ENCODE results near the gene DUSP11. TPM values are rescaled to one million over a fixed set of nuclear protein-coding genes. Genes with fewer than 3 reads are reported as not detected.
"Not testable (repeated sequence)": the region's sequence is repeated elsewhere in the genome, so short reads cannot be mapped to it uniquely, and the experiment has no call there.

DUSP11 gene
- polyA plus RNA-seq (2013, experiment 1 of 2; ENCODE audit: insufficient read length): 23.4 TPM
- polyA plus RNA-seq (2013, experiment 2 of 2; ENCODE audit: insufficient read length): 24.1 TPM

- DNase-seq: peak; percentile 94
Observed at GRCh38 chr2:73779467-73780236, at the start of gene DUSP11. Gene DUSP11, minus strand, starts transcription at chr2:73780103. Its CDS starts 129 bp downstream, at chr2:73779974.

GRCh38 chr2:73828818-73829570, 49.1 kb upstream of the DUSP11 start, which contains the start of gene STAMBP:
Gene STAMBP, plus strand, starts transcription at chr2:73828961. Its CDS starts 1,896 bp downstream, at chr2:73830857.
- DNase-seq: peak; percentile 96

GRCh38 chr2:73828389-73828817, 48.5 kb upstream of the DUSP11 start:
- no peak for DNase-seq

GRCh38 chr2:73827660-73828388, 47.9 kb upstream of the DUSP11 start:
- DNase-seq: no peak

GRCh38 chr2:73827018-73827417, 47.1 kb upstream of the DUSP11 start:
- peak; percentile 42 for DNase-seq

- DNase-seq: no peak
Observed at GRCh38 chr2:73825408-73825807, 45.5 kb upstream of the DUSP11 start.

GRCh38 chr2:73823916-73824523, 44.1 kb upstream of the DUSP11 start:
- DNase-seq: peak; percentile 80

- no peak for DNase-seq
Observed at GRCh38 chr2:73823416-73823815, 43.5 kb upstream of the DUSP11 start.

GRCh38 chr2:73822991-73823390, 43.1 kb upstream of the DUSP11 start:
- no peak for DNase-seq

GRCh38 chr2:73822276-73822675, 42.4 kb upstream of the DUSP11 start:
- no peak for DNase-seq

- DNase-seq: no peak
Observed at GRCh38 chr2:73821669-73822068, 41.8 kb upstream of the DUSP11 start.

- no peak for DNase-seq
Observed at GRCh38 chr2:73821227-73821626, 41.3 kb upstream of the DUSP11 start.

GRCh38 chr2:73818296-73818695, 38.4 kb upstream of the DUSP11 start:
- DNase-seq: no peak

GRCh38 chr2:73812635-73813034, 32.7 kb upstream of the DUSP11 start:
- DNase-seq: no peak

GRCh38 chr2:73811878-73812277, 32.0 kb upstream of the DUSP11 start:
- DNase-seq: no peak

- DNase-seq: not testable (repeated sequence)
Observed at GRCh38 chr2:73783883-73784282, 4.0 kb upstream of the DUSP11 start, which contains the start of gene C2orf78. Gene C2orf78, plus strand, starts transcription at chr2:73784183. Its CDS starts 127 bp downstream, at chr2:73784310.

- not testable (repeated sequence) for DNase-seq
Observed at GRCh38 chr2:73783402-73783801, 3.5 kb upstream of the DUSP11 start.

- no peak for DNase-seq
Observed at GRCh38 chr2:73780237-73780582, 307 bp upstream of the DUSP11 start.

GRCh38 chr2:73778867-73779466, 936 bp downstream of the DUSP11 start:
- not testable (repeated sequence) for DNase-seq

GRCh38 chr2:73776869-73777519, 2.9 kb downstream of the DUSP11 start:
- DNase-seq: peak; percentile 22

GRCh38 chr2:73776381-73776780, 3.5 kb downstream of the DUSP11 start:
- peak; percentile 50 for DNase-seq
